GM12878 (cell line): ENCODE data around the gene SENP8.

Experiments
- ATF3 ChIP-seq: IDR thresholded peaks from 2 replicates; pipeline ENCODE4 v1.6.1; 2011; ENCODE audit warnings: low read depth, mild to moderate bottlenecking, low read length, moderate library complexity, borderline replicate concordance; ENCODE audit errors: extremely low read depth
- CEBPB ChIP-seq, 2 experiments: fragments of 150-350 bp in 1 of 2; IDR thresholded peaks; 2 replicates each; pipeline ENCODE4 v1.6.1; 2012 to 2014; ENCODE audit warnings: low read depth in 2 of 2, low read length in 2 of 2, borderline replicate concordance in 1 of 2, inconsistent platforms in 1 of 2
- CHD2 ChIP-seq: IDR thresholded peaks from 2 replicates; pipeline ENCODE4 v1.6.1; 2011; ENCODE audit warnings: low read depth, low read length, improper control_type of control experiment, borderline replicate concordance
- FOXM1 ChIP-seq: IDR thresholded peaks from 2 replicates; pipeline ENCODE4 v1.6.1; 2012; ENCODE audit warnings: low read depth, mild to moderate bottlenecking, inconsistent platforms, low read length, moderate library complexity
- NBN ChIP-seq: fragments of 450-650 bp; IDR thresholded peaks from 2 replicates; pipeline ENCODE4 v1.6.1; 2016
- POLR2AphosphoS2 ChIP-seq: IDR thresholded peaks from 2 replicates; pipeline ENCODE4 v1.6.1; 2011; ENCODE audit warnings: low read depth, mild to moderate bottlenecking, low read length, improper control_type of control experiment, moderate library complexity
- RAD21 ChIP-seq: IDR thresholded peaks from 2 replicates; pipeline ENCODE4 v1.6.1; 2011; ENCODE audit warnings: mild to moderate bottlenecking, low read depth, low read length, moderate library complexity; ENCODE audit not compliant: insufficient read depth
- SMC3 ChIP-seq: IDR thresholded peaks from 2 replicates; pipeline ENCODE4 v1.6.1; 2011; ENCODE audit warnings: low read length, improper control_type of control experiment, borderline replicate concordance
- YY1 ChIP-seq: IDR thresholded peaks from 2 replicates; pipeline ENCODE4 v1.6.1; 2011; ENCODE audit warnings: low read depth, mild to moderate bottlenecking, low read length
- TF ChIP-seq, protein P1 (sequence below): IDR thresholded peaks from 2 replicates; pipeline ENCODE4 v1.6.1; 2012; ENCODE audit warnings: low read depth, low read length, improper control_type of control experiment
- TF ChIP-seq, protein P2 (sequence below), 3 experiments: IDR thresholded peaks in 2 of 3; conservative IDR thresholded peaks in 1 of 3; 2 replicates each; pipeline ENCODE4 v1.5.1; 2011; ENCODE audit warnings: low read depth in 3 of 3, low read length in 3 of 3, mild to moderate bottlenecking in 3 of 3, control low read depth in 2 of 3, moderate library complexity in 2 of 3, inconsistent platforms in 1 of 3, mixed read lengths in 1 of 3; ENCODE audit not compliant: control insufficient read depth in 2 of 3, insufficient read depth in 1 of 3; ENCODE audit errors: extremely low read depth in 1 of 3
- TF ChIP-seq, protein P3 (sequence below): fragments of 150-350 bp; IDR thresholded peaks from 2 replicates; pipeline ENCODE4 v1.6.1; 2016; ENCODE audit warnings: low read depth, low read length
- TF ChIP-seq, protein P4 (sequence below): fragments of 450-650 bp; IDR thresholded peaks from 2 replicates; pipeline ENCODE4 v1.6.1; 2017; ENCODE audit warnings: low read depth, mild to moderate bottlenecking, moderate library complexity

GRCh38 chr15:72167445-72167844, 49.2 kb downstream of the SENP8 start:
- TF ChIP-seq SMC3 (no peak), RAD21 (no peak), NBN (no peak), YY1 (no peak), FOXM1 (no peak), CEBPB (IDR thresholded peaks at IDR 0.05; ENCODE audit: borderline replicate concordance in 1 of 2, low read depth in 2 of 2, low read length in 2 of 2) (no peak), CHD2 (no peak), ATF3 (no peak), POLR2AphosphoS2 (no peak)
- TF ChIP-seq, protein P1, sequence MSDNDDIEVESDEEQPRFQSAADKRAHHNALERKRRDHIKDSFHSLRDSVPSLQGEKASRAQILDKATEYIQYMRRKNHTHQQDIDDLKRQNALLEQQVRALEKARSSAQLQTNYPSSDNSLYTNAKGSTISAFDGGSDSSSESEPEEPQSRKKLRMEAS, result no peak
- TF ChIP-seq, protein P2, sequence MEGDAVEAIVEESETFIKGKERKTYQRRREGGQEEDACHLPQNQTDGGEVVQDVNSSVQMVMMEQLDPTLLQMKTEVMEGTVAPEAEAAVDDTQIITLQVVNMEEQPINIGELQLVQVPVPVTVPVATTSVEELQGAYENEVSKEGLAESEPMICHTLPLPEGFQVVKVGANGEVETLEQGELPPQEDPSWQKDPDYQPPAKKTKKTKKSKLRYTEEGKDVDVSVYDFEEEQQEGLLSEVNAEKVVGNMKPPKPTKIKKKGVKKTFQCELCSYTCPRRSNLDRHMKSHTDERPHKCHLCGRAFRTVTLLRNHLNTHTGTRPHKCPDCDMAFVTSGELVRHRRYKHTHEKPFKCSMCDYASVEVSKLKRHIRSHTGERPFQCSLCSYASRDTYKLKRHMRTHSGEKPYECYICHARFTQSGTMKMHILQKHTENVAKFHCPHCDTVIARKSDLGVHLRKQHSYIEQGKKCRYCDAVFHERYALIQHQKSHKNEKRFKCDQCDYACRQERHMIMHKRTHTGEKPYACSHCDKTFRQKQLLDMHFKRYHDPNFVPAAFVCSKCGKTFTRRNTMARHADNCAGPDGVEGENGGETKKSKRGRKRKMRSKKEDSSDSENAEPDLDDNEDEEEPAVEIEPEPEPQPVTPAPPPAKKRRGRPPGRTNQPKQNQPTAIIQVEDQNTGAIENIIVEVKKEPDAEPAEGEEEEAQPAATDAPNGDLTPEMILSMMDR (IDR thresholded peaks at IDR 0.05 in 2 of 3, conservative IDR thresholded peaks at IDR 0.05 in 1 of 3; ENCODE audit: control insufficient read depth in 2 of 3, extremely low read depth in 1 of 3, insufficient read depth in 1 of 3, low read depth in 3 of 3, low read length in 3 of 3), result no peak
- TF ChIP-seq, protein P3, sequence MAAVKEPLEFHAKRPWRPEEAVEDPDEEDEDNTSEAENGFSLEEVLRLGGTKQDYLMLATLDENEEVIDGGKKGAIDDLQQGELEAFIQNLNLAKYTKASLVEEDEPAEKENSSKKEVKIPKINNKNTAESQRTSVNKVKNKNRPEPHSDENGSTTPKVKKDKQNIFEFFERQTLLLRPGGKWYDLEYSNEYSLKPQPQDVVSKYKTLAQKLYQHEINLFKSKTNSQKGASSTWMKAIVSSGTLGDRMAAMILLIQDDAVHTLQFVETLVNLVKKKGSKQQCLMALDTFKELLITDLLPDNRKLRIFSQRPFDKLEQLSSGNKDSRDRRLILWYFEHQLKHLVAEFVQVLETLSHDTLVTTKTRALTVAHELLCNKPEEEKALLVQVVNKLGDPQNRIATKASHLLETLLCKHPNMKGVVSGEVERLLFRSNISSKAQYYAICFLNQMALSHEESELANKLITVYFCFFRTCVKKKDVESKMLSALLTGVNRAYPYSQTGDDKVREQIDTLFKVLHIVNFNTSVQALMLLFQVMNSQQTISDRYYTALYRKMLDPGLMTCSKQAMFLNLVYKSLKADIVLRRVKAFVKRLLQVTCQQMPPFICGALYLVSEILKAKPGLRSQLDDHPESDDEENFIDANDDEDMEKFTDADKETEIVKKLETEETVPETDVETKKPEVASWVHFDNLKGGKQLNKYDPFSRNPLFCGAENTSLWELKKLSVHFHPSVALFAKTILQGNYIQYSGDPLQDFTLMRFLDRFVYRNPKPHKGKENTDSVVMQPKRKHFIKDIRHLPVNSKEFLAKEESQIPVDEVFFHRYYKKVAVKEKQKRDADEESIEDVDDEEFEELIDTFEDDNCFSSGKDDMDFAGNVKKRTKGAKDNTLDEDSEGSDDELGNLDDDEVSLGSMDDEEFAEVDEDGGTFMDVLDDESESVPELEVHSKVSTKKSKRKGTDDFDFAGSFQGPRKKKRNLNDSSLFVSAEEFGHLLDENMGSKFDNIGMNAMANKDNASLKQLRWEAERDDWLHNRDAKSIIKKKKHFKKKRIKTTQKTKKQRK, result no peak
- TF ChIP-seq, protein P4, sequence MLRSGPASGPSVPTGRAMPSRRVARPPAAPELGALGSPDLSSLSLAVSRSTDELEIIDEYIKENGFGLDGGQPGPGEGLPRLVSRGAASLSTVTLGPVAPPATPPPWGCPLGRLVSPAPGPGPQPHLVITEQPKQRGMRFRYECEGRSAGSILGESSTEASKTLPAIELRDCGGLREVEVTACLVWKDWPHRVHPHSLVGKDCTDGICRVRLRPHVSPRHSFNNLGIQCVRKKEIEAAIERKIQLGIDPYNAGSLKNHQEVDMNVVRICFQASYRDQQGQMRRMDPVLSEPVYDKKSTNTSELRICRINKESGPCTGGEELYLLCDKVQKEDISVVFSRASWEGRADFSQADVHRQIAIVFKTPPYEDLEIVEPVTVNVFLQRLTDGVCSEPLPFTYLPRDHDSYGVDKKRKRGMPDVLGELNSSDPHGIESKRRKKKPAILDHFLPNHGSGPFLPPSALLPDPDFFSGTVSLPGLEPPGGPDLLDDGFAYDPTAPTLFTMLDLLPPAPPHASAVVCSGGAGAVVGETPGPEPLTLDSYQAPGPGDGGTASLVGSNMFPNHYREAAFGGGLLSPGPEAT, result no peak
